Karpas-422 (cell line): ENCODE measurements around the gene SCMH1. TPM values are rescaled to one million over a fixed set of nuclear protein-coding genes. Genes with fewer than 3 reads are reported as not detected.

Experiments
- DNase-seq: peaks from one replicate; pipeline ENCODE4 v3.0.0-alpha.2; 2015
- H2AFZ ChIP-seq: fragments of 200-600 bp; sonication (generic); 2 replicates; pipeline ENCODE4 v1.6.1; 2014; ENCODE audit warnings: antibody characterized with exemption, low read length, mixed read lengths
- H3K27ac ChIP-seq: fragments of 200-600 bp; sonication (generic); 2 replicates; pipeline ENCODE4 v1.5.1; 2014; ENCODE audit warnings: mild to moderate bottlenecking, low read length, moderate library complexity
- H3K27me3 ChIP-seq: fragments of 200-600 bp; sonication (generic); 2 replicates; pipeline ENCODE4 v1.6.1; 2014; ENCODE audit warnings: low read length, mixed read lengths
- H3K36me3 ChIP-seq: fragments of 200-600 bp; sonication (generic); 2 replicates; pipeline ENCODE4 v1.6.1; 2014; ENCODE audit warnings: low read length, mixed read lengths; ENCODE audit not compliant: insufficient read depth
- H3K4me1 ChIP-seq: fragments of 200-600 bp; sonication (generic); 2 replicates; pipeline ENCODE4 v1.6.1; 2014; ENCODE audit warnings: mild to moderate bottlenecking, low read length, mixed read lengths
- H3K4me2 ChIP-seq: fragments of 200-600 bp; sonication (generic); 2 replicates; pipeline ENCODE4 v1.6.1; 2014; ENCODE audit warnings: low read length, low read depth, mild to moderate bottlenecking; ENCODE audit not compliant: poor library complexity, severe bottlenecking
- H3K4me3 ChIP-seq: fragments of 200-600 bp; sonication (generic); 2 replicates; pipeline ENCODE4 v1.5.1; 2014; ENCODE audit warnings: mild to moderate bottlenecking, antibody characterized with exemption, low read length, mixed read lengths
- H3K79me2 ChIP-seq: fragments of 200-600 bp; sonication (generic); 2 replicates; pipeline ENCODE4 v1.6.1; 2014; ENCODE audit warnings: mild to moderate bottlenecking, low read length, mixed read lengths
- H3K9ac ChIP-seq: fragments of 200-600 bp; sonication (generic); 2 replicates; pipeline ENCODE4 v1.6.0; 2014; ENCODE audit warnings: low read length
- H3K9me2 ChIP-seq: fragments of 200-600 bp; sonication (generic), shearing (Covaris generic); replicated peaks from 2 replicates; pipeline ENCODE4 v1.6.0; 2014; ENCODE audit warnings: mild to moderate bottlenecking, low read length, moderate library complexity; ENCODE audit not compliant: insufficient read depth
- H3K9me3 ChIP-seq: fragments of 300-700, 200-600 bp; sonication (generic); 2 replicates; pipeline ENCODE4 v1.6.1; 2014; ENCODE audit warnings: low read length, mixed read lengths
- H4K20me1 ChIP-seq: fragments of 200-600 bp; sonication (generic); 2 replicates; pipeline ENCODE4 v1.6.1; 2014; ENCODE audit warnings: mild to moderate bottlenecking, antibody characterized with exemption, low read length, low read depth; ENCODE audit not compliant: insufficient read depth
- total RNA-seq: library from RNA; depleted of rRNA; stranded (reverse); fragments of >200 nt; shearing (Covaris generic); gene quantifications from 2 replicates; pipeline ENCODE4 v1.2.3, GENCODE V29; 2014; ENCODE audit warnings: low replicate concordance

The SCMH1 gene
- total RNA-seq, 1 experiment from 2014 or later, result 83.6 TPM

- Histone ChIP-seq H3K9me3 (no peaks in the 10 kb centered on the region), H3K4me2 (no peak overlapping the region), H3K36me3 (peaks cover 36% of the 10 kb centered on the region), H3K9ac (no peak overlapping the region), H3K79me2 (no peaks in the 10 kb centered on the region), H3K27ac (no peak overlapping the region), H3K9me2 (no peaks in the 10 kb centered on the region), H4K20me1 (no peaks in the 10 kb centered on the region), H2AFZ (no peak overlapping the region), H3K4me1 (no peaks in the 10 kb centered on the region; the same call in 1 of the 2 replicates), H3K27me3 (no peaks in the 10 kb centered on the region), H3K4me3 (no peak overlapping the region)
- DNase-seq, result no peak
Observed at GRCh38 chr1:41015281-41015896, 226.7 kb downstream of the SCMH1 start.

- Histone ChIP-seq H3K9ac (no peak overlapping the region), H3K4me2 (no peak overlapping the region), H3K9me3 (no peaks in the 10 kb centered on the region), H3K79me2 (no peaks in the 10 kb centered on the region), H4K20me1 (no peaks in the 10 kb centered on the region), H3K27me3 (no peaks in the 10 kb centered on the region), H3K4me1 (no peaks in the 10 kb centered on the region; the same call in 1 of the 2 replicates), H2AFZ (no peak overlapping the region), H3K4me3 (no peak overlapping the region), H3K9me2 (no peaks in the 10 kb centered on the region), H3K27ac (no peak overlapping the region), H3K36me3 (peaks cover 40% of the 10 kb centered on the region)
- DNase-seq, result no peak
Observed at GRCh38 chr1:41014871-41015270, 227.2 kb downstream of the SCMH1 start.

- Histone ChIP-seq H3K36me3 (peaks cover 43% of the 10 kb centered on the region), H4K20me1 (no peaks in the 10 kb centered on the region), H3K79me2 (no peaks in the 10 kb centered on the region), H3K9me2 (no peaks in the 10 kb centered on the region), H3K4me2 (no peak overlapping the region), H3K9me3 (no peaks in the 10 kb centered on the region), H3K9ac (no peak overlapping the region), H3K4me1 (no peaks in the 10 kb centered on the region; the same call in 1 of the 2 replicates), H3K27me3 (no peaks in the 10 kb centered on the region), H3K27ac (no peak overlapping the region), H2AFZ (no peak overlapping the region), H3K4me3 (no peak overlapping the region)
- no peak for DNase-seq
Observed at GRCh38 chr1:41013796-41014195, 228.3 kb downstream of the SCMH1 start.

- H3K27me3 ChIP-seq, result no peaks in the 10 kb centered on the region
- no peaks in the 10 kb centered on the region; the same call in 1 of the 2 replicates for H3K4me1 ChIP-seq
- no peak for DNase-seq
- no peaks in the 10 kb centered on the region; the same call in 1 of the 2 replicates for H3K79me2 ChIP-seq
- H3K27ac ChIP-seq, result no peak overlapping the region
- H3K4me2 ChIP-seq, result no peak overlapping the region
- H3K9ac ChIP-seq, result no peak overlapping the region
- H4K20me1 ChIP-seq, result 0 out of 2 replicates have a peak, but pooled peaks cover 3% of the 10 kb centered on the region
- H3K9me3 ChIP-seq, result no peaks in the 10 kb centered on the region
- no peak overlapping the region for H3K4me3 ChIP-seq
- peaks cover 50% of the 10 kb centered on the region for H3K36me3 ChIP-seq
- no peak overlapping the region for H2AFZ ChIP-seq
- no peaks in the 10 kb centered on the region for H3K9me2 ChIP-seq
Observed at GRCh38 chr1:41013024-41013423, 229.1 kb downstream of the SCMH1 start.

GRCh38 chr1:41010345-41010744 is 231.8 kb downstream of the SCMH1 start:
- no peaks in the 10 kb centered on the region for H3K27me3 ChIP-seq
- H3K4me1 ChIP-seq, result no peaks in the 10 kb centered on the region
- peaks cover 5% of the 10 kb centered on the region; the same call in 1 of the 2 replicates for H3K79me2 ChIP-seq
- H3K9ac ChIP-seq, result no peak overlapping the region
- no peak overlapping the region for H3K4me2 ChIP-seq
- no peak overlapping the region for H3K4me3 ChIP-seq
- peaks cover 6% of the 10 kb centered on the region; the same call in 1 of the 2 replicates for H4K20me1 ChIP-seq
- H3K36me3 ChIP-seq, result peaks cover 70% of the 10 kb centered on the region
- no peak overlapping the region for H2AFZ ChIP-seq
- H3K9me2 ChIP-seq, result no peaks in the 10 kb centered on the region
- H3K27ac ChIP-seq, result no peak overlapping the region
- DNase-seq, result no peak
- H3K9me3 ChIP-seq, result no peaks in the 10 kb centered on the region

- Histone ChIP-seq H3K27ac (no peak overlapping the region), H3K9ac (no peak overlapping the region), H3K9me3 (no peaks in the 10 kb centered on the region), H3K36me3 (peaks cover 76% of the 10 kb centered on the region), H3K9me2 (no peaks in the 10 kb centered on the region), H3K4me3 (no peak overlapping the region), H3K4me1 (no peaks in the 10 kb centered on the region), H3K79me2 (peaks cover 9% of the 10 kb centered on the region; the same call in 1 of the 2 replicates), H4K20me1 (peaks cover 9% of the 10 kb centered on the region; the same call in 1 of the 2 replicates), H3K27me3 (no peaks in the 10 kb centered on the region), H2AFZ (no peak overlapping the region), H3K4me2 (no peak overlapping the region)
- no peak for DNase-seq
Observed at GRCh38 chr1:41009466-41009865, 232.6 kb downstream of the SCMH1 start.

DNA sequence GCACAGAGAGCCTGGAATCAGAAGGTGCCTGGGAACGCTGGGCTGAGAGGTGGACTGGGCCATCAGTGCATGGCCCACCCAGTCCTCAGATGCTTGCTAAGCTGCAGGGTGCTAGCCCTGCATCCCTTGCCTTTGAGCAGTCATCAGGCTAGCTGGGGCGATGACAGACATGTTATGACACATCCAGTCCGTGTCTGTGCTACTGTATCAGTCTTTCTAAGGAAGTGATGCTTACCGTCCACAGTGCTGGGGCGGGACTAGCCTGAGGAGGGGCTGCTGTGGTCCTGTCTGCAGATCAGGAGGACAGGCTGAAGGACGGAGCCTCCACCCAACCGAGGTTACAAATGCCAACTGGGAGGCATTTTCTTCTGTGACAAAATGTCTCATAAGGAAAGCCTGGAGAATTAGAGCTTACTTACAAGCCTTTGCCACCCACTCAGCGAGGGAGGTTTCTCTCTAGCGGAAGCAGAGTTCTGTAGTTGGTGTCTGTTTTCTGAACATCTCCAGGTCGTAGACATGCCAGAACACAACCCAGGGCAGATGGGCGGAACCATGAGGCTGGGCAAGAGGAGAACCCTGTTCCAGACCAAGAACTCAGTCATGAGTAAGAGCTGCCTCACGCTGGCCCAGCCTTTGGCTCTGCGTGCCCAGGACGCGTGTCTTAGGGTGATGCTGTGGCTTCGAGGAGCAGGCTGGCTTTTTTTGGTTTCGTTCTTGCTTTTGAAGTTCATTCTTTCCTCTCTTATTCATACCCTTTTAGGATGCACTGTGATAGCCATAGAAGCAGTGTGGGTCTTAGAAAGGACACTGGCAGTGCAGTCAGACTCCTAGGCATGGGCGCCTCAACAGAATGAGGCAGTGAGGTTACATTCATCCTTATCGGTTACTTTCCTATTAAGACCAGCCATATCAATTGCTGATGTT is 234.9 kb downstream of the SCMH1 start:
- DNase-seq, result no peak
- Histone ChIP-seq H3K79me2 (peaks cover 29% of the 10 kb centered on the region), H3K4me3 (no peak overlapping the region), H3K4me1 (peaks cover 19% of the 10 kb centered on the region), H2AFZ (no peak overlapping the region), H3K27ac (no peak overlapping the region), H3K36me3 (peaks cover 89% of the 10 kb centered on the region), H3K27me3 (no peaks in the 10 kb centered on the region), H3K4me2 (no peak overlapping the region), H3K9me2 (no peaks in the 10 kb centered on the region), H3K9me3 (no peaks in the 10 kb centered on the region), H4K20me1 (peaks cover 22% of the 10 kb centered on the region; the same call in 1 of the 2 replicates), H3K9ac (no peak overlapping the region)

DNA sequence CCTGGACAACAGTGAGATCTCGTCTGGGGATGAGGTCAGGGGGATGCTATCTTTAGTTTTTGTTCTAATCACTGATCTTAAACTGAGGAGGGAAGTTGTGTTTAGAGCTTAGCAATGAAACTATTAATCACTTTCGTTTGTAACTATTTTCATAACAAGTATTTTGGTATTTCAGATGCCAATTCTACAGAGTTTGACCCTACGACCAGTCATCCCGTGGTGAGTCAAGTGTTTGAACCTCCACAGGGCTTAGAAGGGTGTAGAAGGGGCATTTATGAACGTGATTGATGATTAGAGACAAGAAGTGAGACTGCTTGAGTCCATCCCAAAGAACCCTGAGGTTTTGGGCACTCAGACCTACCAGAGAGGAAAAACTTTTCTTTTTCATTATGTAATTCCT is 236.2 kb downstream of the SCMH1 start:
- H2AFZ ChIP-seq, result no peak overlapping the region

More for the DNA sequence above, 236.2 kb downstream of the SCMH1 start:
- Histone ChIP-seq H4K20me1 (peaks cover 22% of the 10 kb centered on the region; the same call in 1 of the 2 replicates), H3K79me2 (peaks cover 32% of the 10 kb centered on the region), H3K4me3 (no peak overlapping the region), H3K9me3 (no peaks in the 10 kb centered on the region), H3K27me3 (no peaks in the 10 kb centered on the region), H3K9me2 (no peaks in the 10 kb centered on the region), H3K9ac (no peak overlapping the region), H3K27ac (no peak overlapping the region), H3K4me2 (no peak overlapping the region), H3K4me1 (peaks cover 32% of the 10 kb centered on the region), H3K36me3 (peaks cover 89% of the 10 kb centered on the region)
- DNase-seq, result no peak
